ENCODE results near the gene SLC36A3. TPM values are rescaled to one million over a fixed set of nuclear protein-coding genes. Genes with fewer than 3 reads are reported as not detected.
"Not testable (repeated sequence)": the region's sequence is repeated elsewhere in the genome, so short reads cannot be mapped to it uniquely, and the experiment has no call there.

Gene SLC36A3
- polyA plus RNA-seq, 4 donors = not detected

- DNase-seq (ENCODE audit: low read depth in 4 of 4, low spot score in 2 of 4) = no peak
These were observed 62.5 kb downstream of the SLC36A3 start for GRCh38 chr5:151240924-151241635.

GRCh38 chr5:151240268-151240835, 63.2 kb downstream of the SLC36A3 start:
- DNase-seq (ENCODE audit: low read depth in 4 of 4, low spot score in 2 of 4) = not testable (repeated sequence)

DNA sequence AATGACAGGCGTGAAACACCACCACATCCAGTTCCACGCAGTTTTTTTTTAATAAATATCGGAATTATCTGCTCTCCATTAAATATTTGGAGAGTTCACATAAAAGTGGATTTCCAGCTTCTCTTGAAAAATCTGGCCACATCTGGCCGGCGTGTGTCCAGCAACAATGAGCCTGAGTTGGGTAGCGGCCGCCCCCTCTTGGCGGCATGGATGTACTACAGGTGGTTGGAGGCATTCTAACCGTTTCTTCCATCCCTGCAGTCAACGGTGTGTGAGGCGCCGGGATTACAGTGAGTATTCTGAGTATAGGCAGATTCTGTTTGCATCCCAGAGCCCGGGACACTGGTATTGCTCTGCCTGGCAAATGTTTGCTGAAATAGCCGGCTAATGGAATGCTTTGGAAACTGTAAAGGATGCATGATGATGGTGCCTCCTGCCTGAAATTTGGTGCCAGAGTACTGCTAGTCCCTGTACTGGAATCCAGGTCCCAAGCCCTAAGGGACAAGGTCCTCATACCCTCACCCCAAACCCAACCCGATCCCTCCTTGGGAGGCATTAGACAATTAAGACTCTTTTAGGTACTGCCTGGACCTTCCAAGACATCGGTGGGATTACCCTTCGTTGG, 64.2 kb downstream of the SLC36A3 start:
- peak in 1 of 4 donors; percentile 65 for DNase-seq (ENCODE audit: low read depth in 4 of 4, low spot score in 2 of 4)

GRCh38 chr5:151238303-151238741, 65.2 kb downstream of the SLC36A3 start:
- no peak for DNase-seq (ENCODE audit: low read depth in 4 of 4, low spot score in 2 of 4)

DNA sequence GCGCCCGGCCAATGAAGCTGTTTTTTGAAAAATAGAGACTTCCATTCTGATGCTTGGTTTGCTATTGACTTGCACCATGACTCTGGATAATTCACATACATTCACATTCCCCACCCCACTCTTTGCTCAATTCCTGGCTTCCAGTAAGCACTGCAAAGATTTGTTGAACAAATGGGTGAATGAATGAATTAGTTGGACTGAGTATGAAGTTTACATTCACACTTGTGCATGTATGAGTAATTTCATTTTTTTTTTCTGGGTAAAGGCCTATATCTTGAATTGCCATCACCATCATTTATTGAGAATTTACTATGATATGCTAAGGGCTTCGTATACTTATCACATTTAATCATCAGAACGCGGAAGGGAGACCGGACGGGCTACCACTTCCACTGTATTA, 65.9 kb downstream of the SLC36A3 start:
- DNase-seq (ENCODE audit: low read depth in 4 of 4, low spot score in 2 of 4) = no peak

- no peak for DNase-seq (ENCODE audit: low read depth in 4 of 4, low spot score in 2 of 4)
These were observed 66.7 kb downstream of the SLC36A3 start for GRCh38 chr5:151236888-151237287.

- not testable (repeated sequence) for DNase-seq (ENCODE audit: low read depth in 4 of 4, low spot score in 2 of 4)
These were observed 68.4 kb downstream of the SLC36A3 start for GRCh38 chr5:151235239-151235571.

GRCh38 chr5:151234476-151235238, 68.9 kb downstream of the SLC36A3 start:
- DNase-seq (ENCODE audit: low read depth in 4 of 4, low spot score in 2 of 4) = no peak

DNA sequence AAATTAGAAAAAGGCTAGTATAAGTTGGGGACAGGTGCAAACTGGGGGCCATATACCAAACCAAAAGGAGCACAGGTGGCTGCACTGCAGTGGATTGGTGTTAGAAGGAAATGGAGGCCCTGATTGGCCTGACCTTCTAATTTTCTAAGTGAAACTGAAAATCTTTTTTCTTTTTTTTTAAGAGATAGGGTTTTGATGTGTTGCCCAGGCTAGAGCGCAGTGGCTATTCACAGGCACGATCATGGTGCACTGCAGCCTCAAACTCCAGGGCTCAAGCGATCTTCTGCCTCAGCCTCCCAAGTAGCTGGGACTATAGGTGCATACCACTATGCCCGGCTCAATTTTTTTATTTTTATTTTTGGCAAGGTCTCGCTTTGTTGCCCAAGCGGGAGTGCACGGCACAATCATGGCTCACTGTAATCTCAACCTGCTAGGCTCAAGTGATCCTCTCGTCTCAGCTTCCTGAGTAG, 69.9 kb downstream of the SLC36A3 start:
- no peak for DNase-seq (ENCODE audit: low read depth in 4 of 4, low spot score in 2 of 4)

DNA sequence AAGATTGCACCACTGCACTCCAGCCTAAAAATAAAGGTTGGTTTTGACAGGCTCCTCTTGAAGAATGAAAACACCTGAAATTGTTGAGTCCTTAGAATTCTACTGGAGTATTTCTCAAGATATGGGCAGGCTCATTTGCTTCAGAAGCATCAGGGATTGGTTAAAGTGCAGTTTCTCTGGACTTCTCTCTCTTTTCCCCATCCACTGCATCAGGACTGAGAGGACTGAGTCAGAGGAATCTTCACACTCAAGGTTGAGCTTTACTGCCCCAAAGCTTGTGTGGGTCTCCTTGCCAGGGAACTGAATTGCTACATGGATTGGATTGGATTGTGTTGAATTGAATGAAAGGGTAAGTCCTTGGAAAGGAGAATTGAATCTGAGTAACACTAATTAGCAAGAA, 72.2 kb downstream of the SLC36A3 start:
- DNase-seq (ENCODE audit: low read depth in 4 of 4, low spot score in 2 of 4) = no peak

DNA sequence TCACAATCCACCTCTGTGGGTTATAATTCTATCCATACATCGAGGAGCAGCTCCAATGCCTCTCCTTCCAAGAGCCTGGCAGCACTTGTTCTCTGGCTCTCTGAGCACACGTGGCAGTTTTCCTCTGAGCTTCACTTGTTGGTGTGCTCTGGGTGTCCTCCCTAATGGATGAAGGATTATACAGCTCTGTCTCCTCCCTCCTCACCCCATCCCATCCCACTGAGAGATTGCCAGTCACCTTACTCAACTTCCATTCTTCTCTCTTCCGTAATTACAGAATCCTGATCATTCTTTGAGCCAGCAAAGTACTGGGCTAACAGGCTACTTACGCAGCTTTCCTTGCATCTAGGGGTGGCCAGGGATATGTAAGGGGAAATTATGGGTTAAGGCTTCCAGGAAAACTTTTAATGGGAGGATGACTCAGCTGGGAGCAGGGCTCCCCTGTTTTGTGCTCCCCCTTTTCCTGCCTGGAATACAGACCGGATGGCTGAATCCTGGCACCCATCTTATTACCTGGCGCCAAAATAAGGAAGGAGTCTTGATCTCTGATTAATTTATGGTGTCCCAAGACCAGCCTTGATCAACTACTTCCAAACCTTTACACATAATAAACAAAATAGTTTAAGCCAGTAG, 73.4 kb downstream of the SLC36A3 start:
- no peak for DNase-seq (ENCODE audit: low read depth in 4 of 4, low spot score in 2 of 4)

DNA sequence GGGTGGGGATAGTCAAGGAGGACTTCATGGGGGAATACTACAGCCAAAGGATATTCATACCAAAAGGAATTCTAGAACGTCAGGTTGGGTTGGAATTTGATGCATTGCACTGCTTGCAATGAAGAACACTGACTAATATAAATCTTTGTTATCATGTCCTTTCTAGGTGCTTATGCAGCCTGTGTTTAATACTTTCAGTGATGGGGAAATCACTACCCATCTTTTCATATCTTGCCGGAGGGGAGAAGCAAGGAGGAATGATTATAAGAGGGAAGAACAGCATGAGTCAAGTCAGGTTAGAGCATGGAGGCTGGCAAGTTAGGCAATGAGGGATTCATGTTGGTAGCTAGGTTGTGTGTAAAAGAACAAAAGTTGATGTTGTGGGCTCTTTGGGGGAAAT, 74.6 kb downstream of the SLC36A3 start:
- no peak for DNase-seq (ENCODE audit: low read depth in 4 of 4, low spot score in 2 of 4)

- no peak for DNase-seq (ENCODE audit: low read depth in 4 of 4, low spot score in 2 of 4)
These were observed 75.6 kb downstream of the SLC36A3 start for GRCh38 chr5:151227918-151228447.

Other genes starting within 250 kb of the SLC36A3 start
- gene TNIP1, start 222.7 kb downstream of the SLC36A3 start, polyA plus RNA-seq (ENCODE audit: insufficient read length in 4 of 4) = 10 to 100 TPM; 68.0 to 77.5 (median 72.7) TPM
- gene ANXA6, start 146.0 kb downstream of the SLC36A3 start, polyA plus RNA-seq (ENCODE audit: insufficient read length in 4 of 4) = 100 to 1,000 TPM; 130 to 161 (median 150) TPM
- 1 to 10 TPM; 4.6 to 6.4 (median 5.1) TPM for gene CCDC69, start 79.7 kb downstream of the SLC36A3 start, polyA plus RNA-seq (ENCODE audit: insufficient read length in 4 of 4)
- 10 to 100 TPM; 29.0 to 31.9 (median 30.3) TPM for gene GM2A, start 50.6 kb downstream of the SLC36A3 start, polyA plus RNA-seq (ENCODE audit: insufficient read length in 4 of 4)
- gene SLC36A2, start 43.8 kb upstream of the SLC36A3 start, polyA plus RNA-seq (ENCODE audit: insufficient read length in 4 of 4) = 10 to 100 TPM in 1 of 4 donors, 1 to 10 TPM in 3; 4.7 to 12.7 (median 7.5) TPM
- 10 to 100 TPM in 1 of 4 donors, 1 to 10 TPM in 3; 6.6 to 10.9 (median 8.0) TPM for gene SLC36A1, start 143.8 kb upstream of the SLC36A3 start, polyA plus RNA-seq (ENCODE audit: insufficient read length in 4 of 4)